IPS DF 4.7 (cell line): Measurements from ENCODE around the gene HERC2.
"Not testable (repeated sequence)": the region's sequence is repeated elsewhere in the genome, so short reads cannot be mapped to it uniquely, and the experiment has no call there.

Source experiments
- DNase-seq: peaks from one replicate; pipeline ENCODE4 v3.0.0-alpha.2; 2013; ENCODE audit warnings: low spot score; ENCODE audit errors: extremely low read depth

The HERC2 gene

GRCh38 chr15:28222612-28223011 lies 99.4 kb downstream of the HERC2 start:
- not testable (repeated sequence) for DNase-seq

- DNase-seq: not testable (repeated sequence)
Observed at GRCh38 chr15:28221696-28222095, 100.3 kb downstream of the HERC2 start.

GRCh38 chr15:28219116-28219515 lies 102.9 kb downstream of the HERC2 start:
- DNase-seq: no peak

GRCh38 chr15:28216946-28217546 lies 104.9 kb downstream of the HERC2 start:
- not testable (repeated sequence) for DNase-seq

GRCh38 chr15:28215521-28215920 lies 106.5 kb downstream of the HERC2 start:
- not testable (repeated sequence) for DNase-seq

- DNase-seq: not testable (repeated sequence)
Observed at GRCh38 chr15:28214006-28214790, 107.8 kb downstream of the HERC2 start.

GRCh38 chr15:28213393-28213792 lies 108.6 kb downstream of the HERC2 start:
- not testable (repeated sequence) for DNase-seq

GRCh38 chr15:28208583-28208982 lies 113.4 kb downstream of the HERC2 start:
- DNase-seq: no peak

- DNase-seq: not testable (repeated sequence)
Observed at GRCh38 chr15:28205640-28206039, 116.3 kb downstream of the HERC2 start.

GRCh38 chr15:28203055-28203828 lies 118.7 kb downstream of the HERC2 start:
- not testable (repeated sequence) for DNase-seq

- DNase-seq: not testable (repeated sequence)
Observed at GRCh38 chr15:28202124-28202523, 119.9 kb downstream of the HERC2 start.

- not testable (repeated sequence) for DNase-seq
Observed at GRCh38 chr15:28198215-28198614, 123.8 kb downstream of the HERC2 start.

- not testable (repeated sequence) for DNase-seq
Observed at GRCh38 chr15:28197694-28198093, 124.3 kb downstream of the HERC2 start.

- not testable (repeated sequence) for DNase-seq
Observed at GRCh38 chr15:28196581-28196980, 125.4 kb downstream of the HERC2 start.

GRCh38 chr15:28192772-28193171 lies 129.2 kb downstream of the HERC2 start:
- no peak for DNase-seq

GRCh38 chr15:28191832-28192231 lies 130.1 kb downstream of the HERC2 start:
- no peak for DNase-seq

- DNase-seq: no peak
Observed at GRCh38 chr15:28190391-28191174, 131.4 kb downstream of the HERC2 start.

- no peak for DNase-seq
Observed at GRCh38 chr15:28185148-28185895, 136.7 kb downstream of the HERC2 start.

- DNase-seq: no peak
Observed at GRCh38 chr15:28184166-28184565, 137.8 kb downstream of the HERC2 start.

- DNase-seq: no peak
Observed at GRCh38 chr15:28182731-28183130, 139.2 kb downstream of the HERC2 start.
